GM12892 (cell line): ENCODE results near the gene GPR87.

Source experiments
- POLR2A ChIP-seq: IDR thresholded peaks from 2 replicates; pipeline ENCODE4 v1.6.1; 2011; ENCODE audit warnings: low read depth, low read length, control low read depth
- POLR2AphosphoS5 ChIP-seq: IDR thresholded peaks from 2 replicates; pipeline ENCODE4 v1.6.1; 2011; ENCODE audit warnings: low read depth, low read length, control low read depth
- TAF1 ChIP-seq: IDR thresholded peaks from 2 replicates; pipeline ENCODE4 v1.6.1; 2011; ENCODE audit warnings: low read depth, mild to moderate bottlenecking, control low read depth, low read length, borderline replicate concordance

DNA sequence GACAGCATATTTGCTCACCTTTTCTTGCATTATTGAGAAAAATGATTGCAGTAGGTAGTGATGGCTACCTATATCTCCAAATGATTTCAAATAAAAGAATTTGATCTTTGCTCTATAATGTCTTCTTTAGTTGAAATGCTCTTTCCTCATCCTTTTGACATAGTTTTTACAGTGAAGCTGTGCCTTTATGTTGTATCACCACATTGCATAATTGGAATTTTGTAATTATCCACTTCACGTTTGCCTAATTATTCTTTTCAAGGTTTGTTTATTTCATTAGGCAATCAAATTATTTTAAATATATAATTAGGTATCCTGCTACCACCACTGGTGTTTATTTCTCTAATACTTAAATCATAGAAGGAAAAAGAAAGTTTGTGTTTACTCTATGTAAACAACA, 34.0 kb upstream of the GPR87 start:
- no peak for TF ChIP-seq POLR2A
- no peak for TF ChIP-seq POLR2AphosphoS5
- TF ChIP-seq TAF1 = no peak
